Globus pallidus (tissue), 1 donor: Measurements from ENCODE around the gene ATRN.

Experiments
- DNase-seq: peaks from one replicate; pipeline ENCODE4 v3.0.0-alpha.2; 2015; ENCODE audit warnings: low spot score

The ATRN gene

GRCh38 chr20:3658019-3658715 lies 187.3 kb downstream of the ATRN start:
- no peak for DNase-seq

GRCh38 chr20:3658716-3659491 lies 188.1 kb downstream of the ATRN start:
- no peak for DNase-seq

GRCh38 chr20:3659492-3660261 lies 188.9 kb downstream of the ATRN start:
- DNase-seq: no peak

DNA sequence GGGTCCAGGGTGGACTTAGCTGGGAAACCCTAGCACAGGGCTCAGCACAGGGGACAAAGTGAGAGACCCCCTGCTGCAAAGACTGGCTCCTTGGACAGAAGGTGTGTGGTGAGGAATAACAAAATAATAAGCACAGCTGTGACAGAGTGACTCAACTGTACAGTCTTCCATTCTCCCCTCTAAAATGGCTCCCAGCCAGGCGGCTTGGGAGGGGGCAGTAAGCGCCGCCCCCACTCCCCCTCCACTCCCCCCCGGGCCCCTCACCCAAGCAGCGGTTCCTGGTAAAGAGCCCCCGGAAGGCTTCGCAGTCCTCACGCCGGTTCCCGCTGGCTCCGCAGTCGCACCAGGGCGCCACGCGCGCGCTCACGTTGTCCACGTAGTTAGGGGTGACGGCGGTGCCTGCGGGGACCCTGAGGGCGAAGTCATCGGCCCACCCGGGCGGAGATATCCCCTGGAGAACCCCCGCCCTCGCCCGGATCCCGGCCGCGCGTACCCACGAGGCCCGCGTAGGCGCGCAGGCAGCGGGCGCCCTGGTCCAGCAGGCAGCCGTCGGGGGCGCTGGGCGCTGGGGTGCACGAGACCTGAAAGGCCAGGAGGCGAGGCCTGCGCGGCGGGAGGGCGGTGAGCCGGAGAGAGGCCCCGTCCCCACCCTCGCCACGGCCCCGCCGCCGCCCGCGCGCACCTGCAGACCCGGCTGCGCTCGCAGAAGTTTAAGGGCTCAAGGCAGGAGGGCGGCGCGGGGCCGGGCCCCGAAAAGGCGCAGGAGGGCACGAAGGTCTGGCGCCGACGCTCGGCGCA lies 189.6 kb downstream of the ATRN start:
- no peak for DNase-seq

GRCh38 chr20:3661060-3661813 lies 190.4 kb downstream of the ATRN start:
- no peak for DNase-seq

DNA sequence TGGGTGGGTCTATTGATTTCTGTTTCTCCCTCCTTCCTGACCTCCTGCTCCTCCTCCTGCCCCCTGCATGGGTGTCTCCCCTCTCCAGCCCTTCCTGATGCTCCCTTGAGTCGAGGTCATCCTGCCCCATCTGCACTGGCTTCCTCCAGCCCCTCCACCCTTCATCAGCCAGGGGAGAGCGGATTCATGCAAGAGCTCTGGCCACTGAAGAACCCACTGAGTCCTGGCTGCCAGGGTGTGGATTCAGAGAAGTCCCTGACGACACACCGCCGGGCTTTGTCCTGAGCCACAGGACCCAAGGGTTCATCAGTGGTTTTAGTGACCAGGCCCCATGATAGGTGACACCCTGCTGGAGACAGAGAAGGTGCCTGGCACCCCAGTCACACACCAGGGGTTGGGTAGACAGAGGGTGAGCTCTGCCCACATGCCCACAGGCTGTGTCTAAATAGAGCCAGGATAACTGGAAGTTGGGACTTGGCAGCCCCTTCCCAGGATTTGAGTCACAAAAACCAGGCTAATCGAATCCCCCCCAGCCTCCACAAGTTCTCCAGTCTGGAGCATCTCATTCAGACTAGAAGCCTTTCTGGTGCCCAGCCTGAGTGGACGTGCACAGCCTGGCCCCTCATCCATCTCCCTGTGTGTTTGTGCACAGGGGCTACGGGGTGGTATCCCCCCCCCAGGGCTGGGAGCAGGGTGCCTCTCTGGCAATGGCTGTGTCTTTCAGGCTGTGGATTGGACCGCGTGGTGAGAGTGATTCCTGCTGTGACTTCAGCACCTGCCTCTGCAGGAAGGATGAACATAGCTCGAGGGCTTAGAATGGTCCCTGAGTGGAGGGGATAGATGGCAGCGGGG lies 191.2 kb downstream of the ATRN start:
- DNase-seq: no peak

GRCh38 chr20:3663031-3663701 lies 192.3 kb downstream of the ATRN start, which contains the start of gene GFRA4:
TSS of gene GFRA4 (minus strand) at chr20:3663399. CDS start at chr20:3663399, 0 bp downstream.
- no peak for DNase-seq

GRCh38 chr20:3663858-3664257 lies 193.0 kb downstream of the ATRN start:
- no peak for DNase-seq

- no peak for DNase-seq
Measured at GRCh38 chr20:3667434-3668037, 196.7 kb downstream of the ATRN start.

GRCh38 chr20:3669710-3670367 lies 199.0 kb downstream of the ATRN start:
- DNase-seq: no peak

DNA sequence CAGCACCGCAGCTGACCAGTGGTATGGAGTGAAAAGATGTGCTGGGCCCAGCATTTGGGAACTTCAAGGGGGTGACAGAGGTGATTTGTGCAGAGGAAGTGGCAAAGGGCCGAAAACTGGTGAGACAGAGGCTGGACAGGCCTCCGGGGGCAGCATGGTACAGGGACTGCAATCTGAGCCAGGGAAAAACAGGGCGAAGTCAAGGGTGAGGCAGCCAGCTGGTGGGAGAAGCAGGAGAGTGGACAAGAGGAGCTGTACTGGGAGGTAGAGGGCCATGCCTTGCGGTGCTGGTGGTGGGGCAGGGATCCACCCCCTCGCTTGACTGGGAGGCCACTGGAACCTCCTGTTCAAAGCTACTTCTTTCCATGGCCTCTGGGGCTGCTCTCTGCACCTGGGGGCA lies 199.7 kb downstream of the ATRN start:
- DNase-seq: no peak

- no peak for DNase-seq
Measured at GRCh38 chr20:3670945-3671344, 200.1 kb downstream of the ATRN start.

GRCh38 chr20:3671986-3672546 lies 201.2 kb downstream of the ATRN start:
- no peak for DNase-seq

DNA sequence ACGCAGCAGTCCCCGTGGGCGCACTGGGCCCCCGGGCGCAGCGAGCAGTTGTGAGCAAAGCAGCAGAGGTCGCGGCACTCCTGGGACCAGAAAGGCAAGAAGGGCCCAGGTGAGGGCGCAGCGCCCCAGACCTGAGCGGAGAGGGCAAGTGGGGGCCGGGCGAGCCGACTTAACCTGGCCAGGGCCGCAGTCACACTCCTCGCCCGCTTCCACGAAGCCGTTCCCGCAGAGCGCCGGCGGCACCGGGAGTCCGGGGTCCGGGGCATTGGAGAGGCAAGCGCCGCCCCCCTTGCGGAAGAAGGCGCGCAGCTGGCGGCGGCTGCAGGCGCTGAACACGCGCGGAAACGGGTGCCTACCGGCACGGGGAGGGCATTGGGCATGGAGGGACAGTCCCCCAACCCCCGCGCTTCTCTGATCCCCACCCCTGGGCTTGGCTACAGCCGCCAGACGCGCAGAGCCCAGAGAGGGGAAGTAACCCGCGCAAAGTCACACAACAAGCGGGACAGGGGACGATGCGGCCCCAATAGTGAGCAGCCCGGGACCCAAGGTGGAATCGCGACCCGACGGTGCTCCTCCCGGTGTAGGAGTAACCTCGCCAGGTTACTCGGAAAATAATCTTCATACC lies 201.8 kb downstream of the ATRN start:
- no peak for DNase-seq

DNA sequence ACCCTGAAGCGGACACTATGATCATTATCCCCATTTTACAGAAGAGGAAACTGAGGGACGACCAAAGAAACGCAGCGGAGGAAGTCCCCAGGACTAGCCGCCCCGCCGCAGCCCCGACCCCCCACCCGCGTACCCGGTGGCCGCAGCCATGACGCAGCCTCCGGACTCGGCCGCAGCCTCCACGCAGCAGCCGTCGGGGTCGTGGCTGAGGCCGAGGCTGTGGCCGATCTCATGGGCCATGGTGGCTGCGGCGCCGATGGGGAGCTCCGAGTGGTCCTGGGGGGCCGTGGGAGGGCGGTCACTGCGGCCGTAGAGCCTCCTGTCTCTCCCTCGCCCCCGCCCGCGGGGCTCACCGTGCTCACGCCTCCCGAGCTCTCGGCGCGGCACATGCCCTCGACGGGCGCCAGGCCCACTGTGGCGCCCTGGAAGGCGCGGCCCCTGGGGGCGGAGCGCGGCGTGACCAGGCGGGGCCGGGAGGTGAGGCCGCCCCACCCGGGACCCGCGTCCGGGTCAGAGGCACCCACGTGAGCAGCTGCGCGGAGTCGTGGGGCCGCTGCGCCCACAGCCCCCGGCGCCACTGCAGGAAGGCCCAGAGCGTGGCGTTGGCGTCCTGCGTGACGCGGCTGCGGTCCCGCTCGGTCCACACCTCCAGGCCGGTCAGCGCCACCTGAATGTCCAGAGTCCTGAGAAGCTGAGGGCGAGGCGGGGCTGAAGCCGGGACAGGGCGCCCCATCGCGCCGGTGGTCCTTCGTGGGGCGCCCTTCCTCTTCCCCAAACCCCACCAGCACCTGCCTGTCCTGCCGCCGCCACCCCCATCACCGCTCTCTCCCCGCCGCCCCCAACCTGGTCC lies 202.6 kb downstream of the ATRN start:
- no peak for DNase-seq

DNA sequence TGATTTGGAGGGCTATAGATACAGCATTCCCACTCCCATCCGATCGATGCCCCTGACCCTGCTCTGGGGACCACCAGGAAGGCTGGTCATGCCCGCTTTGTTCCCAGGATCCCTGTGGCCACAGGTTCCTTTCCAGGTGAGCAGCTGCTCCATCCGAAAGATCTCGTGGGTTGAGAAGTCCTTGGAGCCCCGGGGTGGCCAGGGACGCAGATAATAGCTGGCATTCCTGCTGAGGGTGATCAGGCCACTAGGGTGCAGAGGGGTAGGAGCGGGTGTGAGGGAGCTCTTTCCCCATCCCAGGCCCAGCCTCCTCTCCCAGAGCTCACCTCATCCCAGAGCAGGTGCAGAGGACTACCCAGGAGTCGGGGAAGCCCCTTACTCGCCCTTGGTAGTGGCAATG lies 203.6 kb downstream of the ATRN start:
- DNase-seq: no peak
